ENCODE measurements around the gene B3GNT4.

DNA sequence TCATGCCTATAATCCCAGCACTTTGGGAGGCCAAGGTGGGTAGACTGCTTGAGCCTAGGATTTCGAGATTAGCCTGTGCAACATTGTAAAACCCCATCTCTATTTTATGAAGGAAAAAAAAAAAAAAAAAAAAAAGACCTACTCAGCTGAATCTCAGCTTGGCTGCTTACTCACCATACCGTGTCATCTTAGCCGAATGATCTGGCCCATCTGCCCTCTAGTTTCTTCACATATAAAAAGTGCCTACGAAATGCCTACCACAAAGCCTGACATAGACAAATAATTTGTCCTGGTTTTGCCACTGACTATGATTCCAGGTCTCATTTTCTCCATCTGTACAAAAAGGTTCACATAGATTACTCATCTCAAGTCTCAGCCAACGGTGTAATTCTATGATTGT is 12.3 kb downstream of the B3GNT4 start:
- no peak for TF ChIP-seq CTCF (conservative IDR thresholded peaks at IDR 0.05; ENCODE audit: low read depth, low read length)
- no peak for TF ChIP-seq USF2 (IDR thresholded peaks at IDR 0.05; ENCODE audit: low read depth, low read length)
- no peak for TF ChIP-seq POLR2A (IDR thresholded peaks at IDR 0.05; ENCODE audit: low read depth, low read length)
- TF ChIP-seq RFX5 (IDR thresholded peaks at IDR 0.05; ENCODE audit: low read depth, low read length), result no peak
- no peak for TF ChIP-seq MAZ (IDR thresholded peaks at IDR 0.05; ENCODE audit: borderline replicate concordance, low read depth, low read length)

Data from IMR-90 (cell line).